Hematopoietic multipotent progenitor cell (in vitro differentiated cells): ENCODE results near the gene NHLH2. TPM values are rescaled to one million over a fixed set of nuclear protein-coding genes. Genes with fewer than 3 reads are reported as not detected.

Experiments used
- DNase-seq, 3 donors: peaks; one replicate each; pipeline ENCODE4 v3.0.0-alpha.2; 2011 to 2015; ENCODE audit warnings: low read depth in 2 of 3, low spot score in 2 of 3
- total RNA-seq: library from RNA; depleted of rRNA; stranded (reverse); fragments of >200 nt; gene quantifications from one replicate; pipeline ENCODE4 v1.2.3, GENCODE V29; 2012

The NHLH2 gene
- total RNA-seq, 1 donor = under 0.01 TPM

GRCh38 chr1:115839029-115839678, 1.8 kb downstream of the NHLH2 start:
- DNase-seq = peak in 1 of 3 donors; percentile 38

- peak in 1 of 3 donors; percentile 29 for DNase-seq
Measured at GRCh38 chr1:115838431-115839028, 2.4 kb downstream of the NHLH2 start.

- no peak for DNase-seq
Measured at GRCh38 chr1:115837740-115838421, 3.0 kb downstream of the NHLH2 start.

GRCh38 chr1:115837341-115837739, 3.6 kb downstream of the NHLH2 start:
- DNase-seq = no peak

GRCh38 chr1:115833856-115834255, 7.1 kb downstream of the NHLH2 start:
- DNase-seq = no peak

GRCh38 chr1:115832651-115833050, 8.3 kb downstream of the NHLH2 start:
- DNase-seq = no peak

- no peak for DNase-seq
Measured at GRCh38 chr1:115830963-115831362, 10.0 kb downstream of the NHLH2 start.

- no peak for DNase-seq
Measured at GRCh38 chr1:115829947-115830346, 11.0 kb downstream of the NHLH2 start.

- no peak for DNase-seq
Measured at GRCh38 chr1:115829023-115829674, 11.8 kb downstream of the NHLH2 start.

GRCh38 chr1:115828101-115829022, 12.6 kb downstream of the NHLH2 start:
- peak in 2 of 3 donors; percentile 34 to 56 for DNase-seq

GRCh38 chr1:115827452-115828044, 13.4 kb downstream of the NHLH2 start:
- no peak for DNase-seq

GRCh38 chr1:115826628-115827027, 14.3 kb downstream of the NHLH2 start:
- DNase-seq = no peak

GRCh38 chr1:115822117-115822516, 18.8 kb downstream of the NHLH2 start:
- DNase-seq = no peak

- DNase-seq = no peak
Measured at GRCh38 chr1:115815694-115816093, 25.2 kb downstream of the NHLH2 start.

GRCh38 chr1:115814685-115815398, 26.1 kb downstream of the NHLH2 start:
- DNase-seq = no peak

- peak in 1 of 3 donors; percentile 61 for DNase-seq
Measured at GRCh38 chr1:115813727-115814126, 27.2 kb downstream of the NHLH2 start.

- DNase-seq = no peak
Measured at GRCh38 chr1:115811140-115811828, 29.6 kb downstream of the NHLH2 start.

GRCh38 chr1:115810609-115811008, 30.3 kb downstream of the NHLH2 start:
- no peak for DNase-seq

- no peak for DNase-seq
Measured at GRCh38 chr1:115809847-115810246, 31.1 kb downstream of the NHLH2 start.
